Erythroblast (primary cell): ENCODE measurements around the gene KIF1B.

Experiments
- GATA1 ChIP-seq: IDR thresholded peaks from 2 replicates; pipeline ENCODE4 v1.6.1; 2011; ENCODE audit warnings: low read depth, mild to moderate bottlenecking, control low read depth, low read length, moderate library complexity
- POLR2A ChIP-seq: IDR thresholded peaks from 2 replicates; pipeline ENCODE4 v1.6.1; 2011; ENCODE audit warnings: mild to moderate bottlenecking, low read length

GRCh38 chr1:10383630-10384029 is 173.3 kb downstream of the KIF1B start:
- no peak for TF ChIP-seq POLR2A
- no peak for TF ChIP-seq GATA1
